ENCODE measurements around the gene AADACL4.

DNA sequence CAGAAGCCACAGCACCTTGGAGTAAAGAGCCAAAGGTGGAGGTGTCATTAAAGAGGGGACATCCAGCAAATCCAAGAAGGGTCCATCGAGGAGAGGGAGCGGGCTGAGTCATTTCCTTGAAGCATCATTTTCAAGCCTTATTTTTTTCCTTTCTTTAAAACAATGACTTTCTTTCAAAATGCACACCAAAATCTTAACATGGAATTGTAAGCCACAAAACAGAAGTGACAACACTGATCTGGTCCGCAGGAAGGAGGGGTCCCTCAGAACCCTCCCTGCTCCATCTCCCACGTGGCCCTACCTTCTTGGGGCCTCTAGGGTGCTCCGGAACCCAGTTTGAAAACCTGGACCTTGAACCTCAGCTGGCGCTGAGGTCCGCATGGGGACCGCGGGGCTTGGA lies 40.7 kb upstream of the AADACL4 start:
- TF ChIP-seq, protein P1, sequence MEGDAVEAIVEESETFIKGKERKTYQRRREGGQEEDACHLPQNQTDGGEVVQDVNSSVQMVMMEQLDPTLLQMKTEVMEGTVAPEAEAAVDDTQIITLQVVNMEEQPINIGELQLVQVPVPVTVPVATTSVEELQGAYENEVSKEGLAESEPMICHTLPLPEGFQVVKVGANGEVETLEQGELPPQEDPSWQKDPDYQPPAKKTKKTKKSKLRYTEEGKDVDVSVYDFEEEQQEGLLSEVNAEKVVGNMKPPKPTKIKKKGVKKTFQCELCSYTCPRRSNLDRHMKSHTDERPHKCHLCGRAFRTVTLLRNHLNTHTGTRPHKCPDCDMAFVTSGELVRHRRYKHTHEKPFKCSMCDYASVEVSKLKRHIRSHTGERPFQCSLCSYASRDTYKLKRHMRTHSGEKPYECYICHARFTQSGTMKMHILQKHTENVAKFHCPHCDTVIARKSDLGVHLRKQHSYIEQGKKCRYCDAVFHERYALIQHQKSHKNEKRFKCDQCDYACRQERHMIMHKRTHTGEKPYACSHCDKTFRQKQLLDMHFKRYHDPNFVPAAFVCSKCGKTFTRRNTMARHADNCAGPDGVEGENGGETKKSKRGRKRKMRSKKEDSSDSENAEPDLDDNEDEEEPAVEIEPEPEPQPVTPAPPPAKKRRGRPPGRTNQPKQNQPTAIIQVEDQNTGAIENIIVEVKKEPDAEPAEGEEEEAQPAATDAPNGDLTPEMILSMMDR (IDR thresholded peaks at IDR 0.05; ENCODE audit: low read depth, low read length) = no peak
- TF ChIP-seq, protein P2, sequence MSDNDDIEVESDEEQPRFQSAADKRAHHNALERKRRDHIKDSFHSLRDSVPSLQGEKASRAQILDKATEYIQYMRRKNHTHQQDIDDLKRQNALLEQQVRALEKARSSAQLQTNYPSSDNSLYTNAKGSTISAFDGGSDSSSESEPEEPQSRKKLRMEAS (IDR thresholded peaks at IDR 0.05; ENCODE audit: low read depth, low read length) = no peak
- TF ChIP-seq MYC (IDR thresholded peaks at IDR 0.05; ENCODE audit: low read depth, low read length) = no peak
